Heart left ventricle (tissue), 13 donors: ENCODE results near the gene TDRD7.

Experiments
- POLR2A ChIP-seq, 2 donors: fragments of 450-650 bp; IDR thresholded peaks; one replicate each; pipeline ENCODE4 v1.6.1; 2017; ENCODE audit warnings: antibody characterized with exemption in 2 of 2, mild to moderate bottlenecking in 2 of 2, moderate library complexity in 2 of 2
- TF ChIP-seq, protein P1 (sequence below), 12 donors: fragments of 200-600 bp; sonication (generic) in 4 of 12; IDR thresholded peaks; one replicate each; pipeline versions ENCODE4 v1.5.0 to v1.8.0; 2018 to 2022; ENCODE audit warnings: antibody characterized with exemption in 12 of 12, mild to moderate bottlenecking in 5 of 12
- donor health status: ischemic (EF 13 %, LVEDD 7.1; RV severe dilation, severe dysfunction).
- donor health status: DM: no; HTN: yes; CAD: no.
- donor health status: DM: no; HTN: no; CAD: no.
- donor health status: ischemic (EF 25% LVEDD 6.9; RV normal size, moderate dysfunction).
- donor health status: ischemic (EF 25% LVEDD 5.7; RV mildly dilated, moderate dysfunction).
- donor health status: ischemic (EF 35%, LVEDD 5.7; RV mildly dilated, moderate dysfunction).
- donor health status: nonischemic (EF 11% LVEDD 7.7; RV severe dilation, severe dysfunction).
- donor health status: DM: yes; HTN: yes; CAD: no.
- donor health status: PGD.
- donor health status: ischemic (EF 29% LVEDD 5.4; RV normal size, mild dysfunction).
- donor health status: nonischemic (EF 23%, LVEDD 6.1; RV moderate dilation, normal function).

DNA sequence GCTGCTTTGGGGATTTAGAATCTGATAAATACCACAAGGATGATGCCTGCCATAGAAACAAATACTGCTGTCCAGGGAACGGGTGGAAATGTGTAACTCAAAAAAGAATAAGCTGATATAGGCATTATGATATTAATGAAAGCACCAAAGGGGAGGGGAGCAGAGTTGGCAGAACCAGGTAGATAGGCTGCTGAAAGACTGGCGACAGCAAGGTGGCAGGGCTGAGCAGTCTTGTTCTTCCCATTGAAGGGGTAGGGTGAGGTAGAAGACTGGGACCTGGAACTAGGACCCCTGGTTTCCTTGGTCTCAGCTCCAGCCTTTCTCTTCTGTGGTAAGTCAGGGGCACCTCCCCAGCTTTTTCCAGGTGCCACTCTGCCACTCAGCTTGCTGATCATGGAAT is 58.2 kb downstream of the TDRD7 start:
- TF ChIP-seq, protein P1, sequence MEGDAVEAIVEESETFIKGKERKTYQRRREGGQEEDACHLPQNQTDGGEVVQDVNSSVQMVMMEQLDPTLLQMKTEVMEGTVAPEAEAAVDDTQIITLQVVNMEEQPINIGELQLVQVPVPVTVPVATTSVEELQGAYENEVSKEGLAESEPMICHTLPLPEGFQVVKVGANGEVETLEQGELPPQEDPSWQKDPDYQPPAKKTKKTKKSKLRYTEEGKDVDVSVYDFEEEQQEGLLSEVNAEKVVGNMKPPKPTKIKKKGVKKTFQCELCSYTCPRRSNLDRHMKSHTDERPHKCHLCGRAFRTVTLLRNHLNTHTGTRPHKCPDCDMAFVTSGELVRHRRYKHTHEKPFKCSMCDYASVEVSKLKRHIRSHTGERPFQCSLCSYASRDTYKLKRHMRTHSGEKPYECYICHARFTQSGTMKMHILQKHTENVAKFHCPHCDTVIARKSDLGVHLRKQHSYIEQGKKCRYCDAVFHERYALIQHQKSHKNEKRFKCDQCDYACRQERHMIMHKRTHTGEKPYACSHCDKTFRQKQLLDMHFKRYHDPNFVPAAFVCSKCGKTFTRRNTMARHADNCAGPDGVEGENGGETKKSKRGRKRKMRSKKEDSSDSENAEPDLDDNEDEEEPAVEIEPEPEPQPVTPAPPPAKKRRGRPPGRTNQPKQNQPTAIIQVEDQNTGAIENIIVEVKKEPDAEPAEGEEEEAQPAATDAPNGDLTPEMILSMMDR (IDR thresholded peaks at IDR 0.05): peak in 8 of 12 donors; percentile 12 to 58 (median 42)
- TF ChIP-seq POLR2A (IDR thresholded peaks at IDR 0.05): no peak
